NK-92 treated with Interleukin-12 subunit alpha and Interleukin-12 subunit beta, amount 100 ng/mL, for 24 hours (cell line): Measurements from ENCODE around the gene TMEM235.

Source experiments
- DNase-seq: peaks from one replicate; lab custom pipeline; 2025; lab: John Stamatoyannopoulos, UW

Gene TMEM235

GRCh38 chr17:78255029-78255656, 23.7 kb downstream of the TMEM235 start:
- no peak for DNase-seq

GRCh38 chr17:78255953-78256706, 24.7 kb downstream of the TMEM235 start:
- no peak for DNase-seq

- DNase-seq, result no peak
Observed at GRCh38 chr17:78256707-78257591, 25.5 kb downstream of the TMEM235 start.

GRCh38 chr17:78257810-78258322, 26.4 kb downstream of the TMEM235 start:
- DNase-seq, result no peak

- DNase-seq, result no peak
Observed at GRCh38 chr17:78258323-78259191, 27.1 kb downstream of the TMEM235 start.

- no peak for DNase-seq
Observed at GRCh38 chr17:78259192-78259554, 27.7 kb downstream of the TMEM235 start.

- DNase-seq, result no peak
Observed at GRCh38 chr17:78263063-78263735, 31.8 kb downstream of the TMEM235 start.

- no peak for DNase-seq
Observed at GRCh38 chr17:78263736-78264340, 32.4 kb downstream of the TMEM235 start.

GRCh38 chr17:78264590-78264989, 33.2 kb downstream of the TMEM235 start:
- DNase-seq, result no peak

GRCh38 chr17:78265121-78265520, 33.7 kb downstream of the TMEM235 start:
- DNase-seq, result no peak

GRCh38 chr17:78266231-78266631, 34.8 kb downstream of the TMEM235 start:
- no peak for DNase-seq

- DNase-seq, result no peak
Observed at GRCh38 chr17:78266771-78267170, 35.3 kb downstream of the TMEM235 start.

- no peak for DNase-seq
Observed at GRCh38 chr17:78267253-78268073, 36.0 kb downstream of the TMEM235 start.

GRCh38 chr17:78268191-78268874, 36.9 kb downstream of the TMEM235 start:
- no peak for DNase-seq

GRCh38 chr17:78268951-78269905, 37.8 kb downstream of the TMEM235 start:
- no peak for DNase-seq

- no peak for DNase-seq
Observed at GRCh38 chr17:78269955-78270381, 38.5 kb downstream of the TMEM235 start.

GRCh38 chr17:78271419-78272170, 40.2 kb downstream of the TMEM235 start:
- no peak for DNase-seq
